Measurements from ENCODE around the gene TIGD6.
"Not testable (repeated sequence)": the region's sequence is repeated elsewhere in the genome, so short reads cannot be mapped to it uniquely, and the experiment has no call there.

DNA sequence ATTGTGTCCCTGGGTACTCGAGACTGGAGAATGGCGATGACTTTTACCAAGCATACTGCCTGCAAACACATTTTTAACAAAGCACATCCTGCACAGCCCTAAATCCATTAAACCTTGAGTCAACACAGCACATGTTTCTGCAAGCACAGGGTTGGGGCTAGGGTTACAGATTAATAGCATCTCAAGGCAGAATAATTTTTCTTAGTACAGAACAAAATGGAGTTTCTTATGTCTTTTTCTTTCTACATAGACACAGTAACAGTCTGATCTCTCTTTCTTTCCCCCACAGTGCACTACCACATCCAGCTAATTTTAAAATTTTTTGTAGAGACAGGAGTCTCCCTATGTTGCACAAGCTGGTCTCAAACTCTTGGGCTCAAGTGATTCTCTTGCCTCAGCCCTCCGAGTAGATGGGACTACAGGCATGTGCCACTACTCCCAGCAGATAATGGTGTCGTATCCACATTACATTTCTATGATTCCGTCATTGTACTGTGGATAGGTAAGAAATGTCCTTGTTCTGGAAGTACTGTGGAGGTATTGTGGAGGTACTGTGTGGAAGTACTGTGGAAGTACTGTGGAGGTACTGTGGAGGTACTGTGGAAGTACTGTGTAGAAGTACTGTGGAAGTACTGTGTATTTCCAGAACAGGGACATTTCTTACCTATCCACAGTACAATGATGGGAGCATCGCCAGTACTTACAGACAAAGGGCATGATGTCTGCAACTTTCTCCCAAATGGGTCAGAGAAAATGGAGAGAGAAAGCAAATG, 57.1 kb downstream of the TIGD6 start:
- TF ChIP-seq, protein P1, sequence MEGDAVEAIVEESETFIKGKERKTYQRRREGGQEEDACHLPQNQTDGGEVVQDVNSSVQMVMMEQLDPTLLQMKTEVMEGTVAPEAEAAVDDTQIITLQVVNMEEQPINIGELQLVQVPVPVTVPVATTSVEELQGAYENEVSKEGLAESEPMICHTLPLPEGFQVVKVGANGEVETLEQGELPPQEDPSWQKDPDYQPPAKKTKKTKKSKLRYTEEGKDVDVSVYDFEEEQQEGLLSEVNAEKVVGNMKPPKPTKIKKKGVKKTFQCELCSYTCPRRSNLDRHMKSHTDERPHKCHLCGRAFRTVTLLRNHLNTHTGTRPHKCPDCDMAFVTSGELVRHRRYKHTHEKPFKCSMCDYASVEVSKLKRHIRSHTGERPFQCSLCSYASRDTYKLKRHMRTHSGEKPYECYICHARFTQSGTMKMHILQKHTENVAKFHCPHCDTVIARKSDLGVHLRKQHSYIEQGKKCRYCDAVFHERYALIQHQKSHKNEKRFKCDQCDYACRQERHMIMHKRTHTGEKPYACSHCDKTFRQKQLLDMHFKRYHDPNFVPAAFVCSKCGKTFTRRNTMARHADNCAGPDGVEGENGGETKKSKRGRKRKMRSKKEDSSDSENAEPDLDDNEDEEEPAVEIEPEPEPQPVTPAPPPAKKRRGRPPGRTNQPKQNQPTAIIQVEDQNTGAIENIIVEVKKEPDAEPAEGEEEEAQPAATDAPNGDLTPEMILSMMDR (IDR thresholded peaks at IDR 0.05) = not testable (repeated sequence)
- not testable (repeated sequence) for TF ChIP-seq POLR2A (IDR thresholded peaks at IDR 0.05)

Data from thyroid gland (tissue), 4 donors.